DND-41 (cell line): ENCODE measurements around the gene CYP39A1.

Experiments used
- EZH2 ChIP-seq: IDR thresholded peaks from 3 replicates; pipeline ENCODE4 v1.6.1; 2012; ENCODE audit warnings: borderline replicate concordance, low read depth, mild to moderate bottlenecking, moderate library complexity, low read length, inconsistent platforms; ENCODE audit not compliant: severe bottlenecking
- TF ChIP-seq, protein P1 (sequence below): IDR thresholded peaks from 2 replicates; pipeline ENCODE4 v1.5.1; 2012; ENCODE audit warnings: borderline replicate concordance, low read length, moderate library complexity, mild to moderate bottlenecking; ENCODE audit not compliant: poor library complexity, severe bottlenecking; ENCODE audit errors: extremely low read depth

DNA sequence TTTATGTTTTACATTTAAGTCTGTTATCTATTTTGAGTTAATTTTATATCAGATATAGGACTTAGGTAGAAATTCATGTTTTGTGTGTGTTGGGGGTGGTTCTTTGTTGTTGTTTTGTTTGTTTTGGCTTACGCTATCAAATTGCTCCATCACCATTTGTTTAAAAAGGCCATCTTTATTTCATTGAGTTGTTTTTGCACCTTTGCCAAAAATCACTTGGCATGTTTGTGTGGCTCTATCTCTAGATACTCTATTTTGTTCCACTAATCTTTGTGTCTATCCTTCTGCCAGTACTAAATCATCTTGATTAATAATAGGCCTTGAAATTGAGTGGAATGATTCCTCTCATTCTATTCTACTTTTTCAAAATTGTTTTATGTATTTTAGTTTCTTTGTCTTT is 7.4 kb downstream of the CYP39A1 start:
- TF ChIP-seq, protein P1, sequence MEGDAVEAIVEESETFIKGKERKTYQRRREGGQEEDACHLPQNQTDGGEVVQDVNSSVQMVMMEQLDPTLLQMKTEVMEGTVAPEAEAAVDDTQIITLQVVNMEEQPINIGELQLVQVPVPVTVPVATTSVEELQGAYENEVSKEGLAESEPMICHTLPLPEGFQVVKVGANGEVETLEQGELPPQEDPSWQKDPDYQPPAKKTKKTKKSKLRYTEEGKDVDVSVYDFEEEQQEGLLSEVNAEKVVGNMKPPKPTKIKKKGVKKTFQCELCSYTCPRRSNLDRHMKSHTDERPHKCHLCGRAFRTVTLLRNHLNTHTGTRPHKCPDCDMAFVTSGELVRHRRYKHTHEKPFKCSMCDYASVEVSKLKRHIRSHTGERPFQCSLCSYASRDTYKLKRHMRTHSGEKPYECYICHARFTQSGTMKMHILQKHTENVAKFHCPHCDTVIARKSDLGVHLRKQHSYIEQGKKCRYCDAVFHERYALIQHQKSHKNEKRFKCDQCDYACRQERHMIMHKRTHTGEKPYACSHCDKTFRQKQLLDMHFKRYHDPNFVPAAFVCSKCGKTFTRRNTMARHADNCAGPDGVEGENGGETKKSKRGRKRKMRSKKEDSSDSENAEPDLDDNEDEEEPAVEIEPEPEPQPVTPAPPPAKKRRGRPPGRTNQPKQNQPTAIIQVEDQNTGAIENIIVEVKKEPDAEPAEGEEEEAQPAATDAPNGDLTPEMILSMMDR: no peak
- no peak for TF ChIP-seq EZH2
